GM21576 (cell line): ENCODE results near the gene TWF2.

Experiments used
- ATAC-seq: cut with Tn5 transposase; IDR thresholded peaks from one replicate; pipeline ENCODE4 v1.9.1; 2021; ENCODE audit warnings: mild to moderate bottlenecking, moderate library complexity; ENCODE audit not compliant: unreplicated experiment

The TWF2 gene

GRCh38 chr3:52259035-52259434 lies 20.1 kb upstream of the TWF2 start:
- ATAC-seq: no peak

- no peak for ATAC-seq
Measured at GRCh38 chr3:52257911-52258310, 19.0 kb upstream of the TWF2 start.

GRCh38 chr3:52256622-52257021 lies 17.7 kb upstream of the TWF2 start:
- no peak for ATAC-seq

DNA sequence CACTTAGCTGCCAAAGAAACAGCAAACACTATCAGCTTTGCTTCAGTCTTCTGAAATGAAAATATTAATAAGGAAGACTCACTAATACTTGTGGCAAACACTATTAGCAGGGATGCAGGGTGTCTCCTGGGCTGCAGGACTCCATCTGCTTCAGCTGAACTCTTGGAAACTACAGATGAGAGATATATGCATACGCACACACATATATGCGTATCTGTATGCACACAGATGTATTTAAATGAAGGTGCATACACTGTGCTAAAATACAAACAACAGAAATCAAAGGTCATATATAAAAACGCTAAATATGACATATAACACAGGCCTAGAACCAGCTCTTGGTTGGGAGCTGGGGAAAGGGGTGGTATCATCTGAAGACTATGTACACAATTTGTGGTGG lies 17.2 kb upstream of the TWF2 start:
- no peak for ATAC-seq

GRCh38 chr3:52254608-52255007 lies 15.7 kb upstream of the TWF2 start:
- ATAC-seq: no peak

- peak; percentile 82 for ATAC-seq
Measured at GRCh38 chr3:52253314-52254304, 14.7 kb upstream of the TWF2 start.

DNA sequence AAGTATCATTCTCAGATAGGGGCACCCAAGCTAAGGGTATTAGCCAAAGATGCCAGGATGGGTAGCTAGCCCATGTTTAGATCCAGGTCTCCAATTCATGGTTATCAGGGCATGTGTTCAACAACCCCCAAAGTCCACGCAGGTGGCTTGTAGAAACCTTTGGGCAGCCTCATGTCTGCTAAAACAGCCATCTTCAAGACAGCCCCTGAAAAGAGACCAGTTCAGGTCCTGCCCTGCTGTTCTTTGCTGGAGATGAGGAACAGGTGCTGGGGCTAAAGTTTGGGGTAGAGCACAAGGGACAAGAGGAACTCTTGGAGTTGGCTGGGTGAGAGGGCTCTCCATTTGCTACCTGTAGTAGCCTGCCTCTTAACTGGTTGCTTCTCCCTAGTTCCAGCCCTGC lies 11.2 kb upstream of the TWF2 start:
- no peak for ATAC-seq

- no peak for ATAC-seq
Measured at GRCh38 chr3:52249683-52250082, 10.7 kb upstream of the TWF2 start.

- ATAC-seq: no peak
Measured at GRCh38 chr3:52248816-52249547, 10.0 kb upstream of the TWF2 start.

DNA sequence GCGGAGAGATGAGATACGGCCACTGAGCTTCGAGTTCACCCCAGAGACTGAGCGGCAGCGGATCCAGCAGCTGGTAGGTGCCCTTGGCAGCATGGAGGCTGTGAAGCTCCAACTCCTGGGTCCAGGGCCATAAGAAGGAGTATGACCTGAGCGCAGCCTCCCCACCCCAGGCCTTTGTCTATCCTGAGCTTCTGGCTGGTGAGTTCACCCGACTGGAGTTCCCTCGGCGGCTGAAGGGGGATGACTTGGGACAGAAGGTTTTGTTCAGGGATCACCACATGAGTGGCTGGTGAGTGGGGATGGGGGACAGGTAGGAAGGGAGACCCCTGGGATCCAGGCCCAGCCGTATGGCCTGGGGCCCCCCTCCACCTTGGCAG lies 9.2 kb upstream of the TWF2 start:
- no peak for ATAC-seq

DNA sequence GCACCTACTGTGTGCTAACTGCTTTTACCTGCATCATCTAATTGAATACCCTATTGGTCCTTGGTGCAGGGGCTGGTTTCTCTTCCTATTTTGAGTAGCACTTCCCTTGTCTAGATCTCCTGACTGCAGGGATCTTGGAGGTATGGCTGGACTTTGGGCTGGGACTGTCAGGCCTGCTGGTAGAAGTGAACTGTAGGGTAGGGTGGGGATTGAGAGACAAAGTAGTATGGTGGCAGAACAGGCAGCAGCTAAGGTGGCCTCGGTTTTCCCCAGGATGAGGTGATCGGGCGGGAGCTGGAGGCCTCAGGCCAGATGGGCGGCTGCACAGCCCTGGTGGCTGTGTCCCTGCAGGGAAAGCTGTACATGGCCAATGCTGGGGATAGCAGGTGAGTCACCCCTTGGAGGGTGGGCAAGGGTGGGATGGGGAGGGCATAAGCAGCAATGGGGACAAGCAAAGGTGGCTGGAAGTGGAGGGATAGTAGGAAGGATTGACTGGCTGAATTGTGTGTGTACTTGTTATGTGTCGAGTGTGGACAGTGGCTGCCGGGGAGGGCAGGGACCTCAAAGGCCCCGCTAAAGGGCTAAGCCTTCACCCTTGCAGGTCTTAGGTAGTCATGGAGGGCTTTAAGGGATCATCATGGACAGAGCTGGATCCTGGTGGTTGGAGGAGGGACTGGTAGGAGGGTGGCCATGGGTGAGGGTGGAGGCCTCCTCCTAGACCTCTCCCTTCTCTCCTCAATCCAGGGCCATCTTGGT lies 8.6 kb upstream of the TWF2 start:
- ATAC-seq: no peak

GRCh38 chr3:52246728-52247408 lies 7.9 kb upstream of the TWF2 start:
- no peak for ATAC-seq

GRCh38 chr3:52246264-52246620 lies 7.3 kb upstream of the TWF2 start:
- no peak for ATAC-seq

DNA sequence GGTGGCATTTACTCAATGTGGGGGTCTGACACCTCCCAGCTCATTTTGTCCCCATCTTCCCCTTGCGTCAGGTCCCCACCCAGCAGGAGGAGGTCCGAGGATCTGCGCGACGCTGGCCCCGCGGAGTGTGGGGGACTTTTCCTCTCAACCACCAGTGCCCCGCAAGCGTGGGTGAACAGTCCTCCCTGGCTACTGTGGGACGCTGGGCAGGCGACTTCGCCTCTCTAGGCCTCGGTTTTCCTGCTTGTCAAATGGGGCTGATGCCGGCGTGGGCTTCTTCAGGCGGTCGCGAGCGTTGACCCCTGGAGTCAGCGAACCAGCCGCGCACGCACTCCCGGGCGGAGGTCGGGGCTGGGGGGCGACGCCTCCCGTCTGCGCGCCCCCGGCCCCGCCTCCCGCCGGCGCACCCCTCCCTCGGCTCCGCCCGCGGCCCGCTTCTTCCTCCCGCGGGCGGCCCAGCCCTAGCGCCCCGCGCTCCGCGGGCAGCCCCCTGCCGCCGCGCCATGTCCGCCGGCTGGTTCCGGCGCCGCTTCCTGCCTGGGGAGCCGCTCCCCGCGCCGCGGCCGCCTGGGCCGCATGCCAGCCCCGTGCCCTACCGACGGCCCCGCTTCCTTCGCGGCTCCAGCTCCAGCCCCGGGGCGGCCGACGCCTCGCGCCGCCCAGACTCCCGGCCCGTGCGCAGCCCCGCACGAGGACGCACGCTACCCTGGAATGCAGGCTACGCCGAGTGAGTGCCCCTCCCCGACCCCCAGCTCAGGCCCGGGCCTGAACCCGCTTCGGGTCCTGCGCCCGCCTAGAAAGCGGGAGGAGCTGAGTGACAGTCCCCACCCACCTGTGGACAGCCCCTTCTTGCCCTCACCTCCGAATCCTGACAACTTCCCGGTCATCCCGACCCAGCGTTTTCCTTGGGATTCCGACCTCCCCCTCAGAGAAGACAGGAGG lies 6.6 kb upstream of the TWF2 start, which contains the start of gene PPM1M:
Gene PPM1M, plus strand, starts transcription at position 438 of the 942 bp plus-strand sequence. Its CDS starts 66 bp downstream, at position 504.
- no peak for ATAC-seq

DNA sequence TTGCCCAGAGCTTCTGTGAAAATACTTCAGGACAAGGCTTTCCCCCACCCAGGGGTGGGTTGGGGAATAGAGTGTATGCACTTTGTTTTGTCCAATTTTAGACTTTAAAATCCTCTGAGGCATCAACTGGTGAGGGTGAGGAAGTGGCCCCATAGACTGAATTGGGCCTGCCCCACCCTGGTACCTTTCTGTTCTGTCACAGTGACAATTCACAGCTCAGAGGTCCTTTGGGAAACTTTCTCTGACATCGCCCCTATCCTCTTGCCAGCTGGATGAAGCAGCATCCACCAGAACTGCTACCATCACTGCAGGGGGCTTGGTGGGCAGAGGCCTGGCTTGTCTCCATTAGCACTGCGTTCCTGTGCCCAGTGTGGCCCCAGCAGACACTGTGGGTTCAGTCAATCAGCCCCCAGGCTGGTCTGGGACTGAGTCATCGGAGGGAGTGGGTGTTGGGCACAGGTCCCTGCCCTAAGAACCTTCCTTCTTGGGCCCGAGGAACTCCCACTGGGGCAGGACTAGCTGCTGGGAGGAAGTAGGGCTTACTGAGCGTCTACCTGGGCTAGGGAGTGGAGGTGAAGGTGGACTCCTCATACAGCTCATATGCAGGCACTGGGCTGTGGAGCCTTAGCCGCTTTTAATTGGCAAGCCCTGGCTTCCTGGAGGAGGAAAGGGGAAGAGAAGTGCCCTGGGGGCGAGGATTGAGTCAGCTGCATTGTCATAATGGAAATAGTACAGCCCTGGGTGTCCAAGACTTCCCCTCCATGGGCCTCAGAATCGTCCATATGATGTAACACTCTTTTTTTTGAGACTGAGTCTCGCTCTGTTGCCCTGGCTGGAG lies 5.1 kb upstream of the TWF2 start:
- ATAC-seq: peak; percentile 27

GRCh38 chr3:52242039-52242438 lies 3.1 kb upstream of the TWF2 start:
- ATAC-seq: no peak

- ATAC-seq: no peak
Measured at GRCh38 chr3:52240886-52241370, 2.0 kb upstream of the TWF2 start.

GRCh38 chr3:52240059-52240885 lies 1.3 kb upstream of the TWF2 start:
- ATAC-seq: no peak
